CD14-positive monocyte (primary cell): ENCODE results near the gene AMOTL2. TPM values are rescaled to one million over a fixed set of nuclear protein-coding genes. Genes with fewer than 3 reads are reported as not detected.

Experiments
- DNase-seq, 3 donors: peaks; one replicate each; pipeline ENCODE4 v3.0.0-alpha.2; 2011 to 2022
- H2AFZ ChIP-seq: 2 replicates; pipeline ENCODE4 v1.6.0; 2012; ENCODE audit warnings: mild to moderate bottlenecking, low read depth, low read length, inconsistent platforms; ENCODE audit not compliant: insufficient read depth, poor library complexity, severe bottlenecking
- H3K27ac ChIP-seq, 2 donors: 1 replicate in 1 of 2; 2 replicates in 1 of 2; pipeline ENCODE4 v1.5.1; 2012 to 2013; ENCODE audit warnings: low read length in 2 of 2, control low read depth in 1 of 2, inconsistent platforms in 1 of 2, low read depth in 1 of 2, mild to moderate bottlenecking in 1 of 2
- H3K27me3 ChIP-seq, 2 donors: one replicate each; pipeline versions ENCODE4 v1.6.0 to v1.6.1; 2011 to 2013; ENCODE audit warnings: low read length in 2 of 2; ENCODE audit not compliant: control insufficient read depth in 2 of 2, insufficient read depth in 2 of 2
- H3K36me3 ChIP-seq, 2 donors: replicated peaks in 1 of 2; 1 replicate in 1 of 2; 2 replicates in 1 of 2; pipeline versions ENCODE4 v1.5.1 to v1.6.1; 2012 to 2013; ENCODE audit warnings: low read length in 2 of 2, control low read depth in 1 of 2, inconsistent platforms in 1 of 2, mild to moderate bottlenecking in 1 of 2; ENCODE audit not compliant: insufficient read depth in 2 of 2, control insufficient read depth in 1 of 2
- H3K4me1 ChIP-seq, 2 donors: 1 replicate in 1 of 2; 2 replicates in 1 of 2; pipeline versions ENCODE4 v1.5.1 to v1.6.1; 2012 to 2013; ENCODE audit warnings: low read length in 2 of 2, control low read depth in 1 of 2, inconsistent platforms in 1 of 2, mild to moderate bottlenecking in 1 of 2, moderate library complexity in 1 of 2; ENCODE audit not compliant: insufficient read depth in 2 of 2, control insufficient read depth in 1 of 2
- H3K4me2 ChIP-seq: replicated peaks from 2 replicates; pipeline ENCODE3; 2012; ENCODE audit warnings: low read length, moderate library complexity, mild to moderate bottlenecking; ENCODE audit not compliant: poor library complexity, severe bottlenecking; ENCODE audit errors: extremely low read depth
- H3K4me3 ChIP-seq, 3 experiments: fragments of 200-600 bp in 1 of 3; sonication (generic) in 1 of 3; replicated peaks in 1 of 3; 1 replicate in 2 of 3; 2 replicates in 1 of 3; pipeline ENCODE4 v1.5.1; 2011 to 2013; ENCODE audit warnings: low read length in 3 of 3, mild to moderate bottlenecking in 3 of 3, control low read depth in 2 of 3, low read depth in 2 of 3, inconsistent platforms in 1 of 3, moderate library complexity in 1 of 3
- H3K79me2 ChIP-seq: 2 replicates; pipeline ENCODE4 v1.6.0; 2012; ENCODE audit warnings: mild to moderate bottlenecking, control low read depth, inconsistent platforms, low read length, moderate library complexity; ENCODE audit not compliant: insufficient read depth
- H3K9ac ChIP-seq: 2 replicates; pipeline ENCODE4 v1.6.0; 2017; ENCODE audit warnings: low read length, mild to moderate bottlenecking; ENCODE audit not compliant: insufficient read depth, poor library complexity, severe bottlenecking
- H3K9me3 ChIP-seq, 2 donors: replicated peaks in 1 of 2; 1 replicate in 1 of 2; 2 replicates in 1 of 2; pipeline versions ENCODE4 v1.5.1 to v1.6.1; 2012 to 2013; ENCODE audit warnings: low read length in 2 of 2, control low read depth in 1 of 2; ENCODE audit not compliant: control insufficient read depth in 1 of 2, insufficient read depth in 1 of 2
- H4K20me1 ChIP-seq: 2 replicates; pipeline ENCODE4 v1.6.0; 2012; ENCODE audit warnings: mild to moderate bottlenecking, low read length, control low read depth, moderate library complexity; ENCODE audit not compliant: insufficient read depth
- H3K27ac Mint-ChIP-seq, 7 donors: one replicate each; pipeline ENCODE4 v1.8.0; 2020; ENCODE audit warnings: mild to moderate bottlenecking in 7 of 7, mixed read lengths in 7 of 7, moderate library complexity in 6 of 7, inconsistent platforms in 2 of 7
- H3K27me3 Mint-ChIP-seq, 3 donors: one replicate each; pipeline ENCODE4 v1.8.0; 2021 to 2022; ENCODE audit warnings: low read depth in 3 of 3, mild to moderate bottlenecking in 3 of 3, mixed read lengths in 3 of 3, moderate library complexity in 3 of 3, inconsistent platforms in 1 of 3
- H3K36me3 Mint-ChIP-seq, 2 donors: one replicate each; pipeline ENCODE4 v1.8.0; 2020; ENCODE audit warnings: mixed read lengths in 2 of 2, inconsistent platforms in 1 of 2, mild to moderate bottlenecking in 1 of 2
- H3K4me1 Mint-ChIP-seq: one replicate; pipeline ENCODE4 v1.8.0; 2020; ENCODE audit warnings: mild to moderate bottlenecking, mixed read lengths
- H3K4me3 Mint-ChIP-seq, 2 donors: one replicate each; pipeline ENCODE4 v1.8.0; 2020; ENCODE audit warnings: mild to moderate bottlenecking in 2 of 2, mixed read lengths in 2 of 2, moderate library complexity in 1 of 2
- H3K9me3 Mint-ChIP-seq, 7 donors: one replicate each; pipeline ENCODE4 v1.8.0; 2020 to 2022; ENCODE audit warnings: mixed read lengths in 7 of 7, mild to moderate bottlenecking in 6 of 7, moderate library complexity in 6 of 7, inconsistent platforms in 2 of 7
- CTCF ChIP-seq: fragments of 200-600 bp; IDR thresholded peaks from one replicate; pipeline ENCODE4 v1.8.0; 2022; ENCODE audit warnings: antibody characterized with exemption, mild to moderate bottlenecking
- WGBS: methylation state at CpG from one replicate; pipeline ENCODE4 v1.1.5; 2013; ENCODE audit warnings: missing lambda C conversion rate; ENCODE audit not compliant: insufficient coverage; 5-methylcytosine and 5-hydroxymethylcytosine counted together
- intact Hi-C, 2 donors: fragments of 100-400 bp; cut with micrococcal nuclease; formaldehyde crosslinking; loops; one replicate each; pipeline versions ENCODE4 v1.15.0 to v1.15.1; 2023
- polyA plus RNA-seq, 3 donors: library from polyadenylated mRNA; depleted of rRNA in 1 of 3; unstranded in 2 of 3; stranded (reverse) in 1 of 3; fragments of 300-500 nt in 2 of 3; fragments of >200 nt in 1 of 3; fragmentation: Illumina TruSeq in 2 of 3; gene quantifications; 1 replicate in 2 of 3; 2 replicates in 1 of 3; pipeline ENCODE4 v1.2.3, GENCODE V29; 2012 to 2021

AMOTL2 gene
- polyA plus RNA-seq, 3 donors = 0.01 TPM; not detected in 2

- Histone ChIP-seq H3K4me1 (peaks cover 7 to 9% of the 10 kb centered on the region in 2 donors), H3K4me3 (no peak overlapping the region), H3K79me2 (no peaks in the 10 kb centered on the region), H4K20me1 (no peaks in the 10 kb centered on the region), H3K9ac (no peak overlapping the region), H3K9me3 (no peaks in the 10 kb centered on the region), H3K36me3 (no peaks in the 10 kb centered on the region), H3K27me3 (peaks cover 3 to 15% of the 10 kb centered on the region in 2 donors), H3K4me2 (no peak overlapping the region), H3K27ac (no peak overlapping the region), H2AFZ (no peak overlapping the region)
- DNase-seq = no peak
- Mint-ChIP-seq H3K36me3 (no peaks in the 10 kb centered on the region), H3K9me3 (peaks cover 0 to 3% (median 0%) of the 10 kb centered on the region in 7 donors), H3K4me3 (no peak overlapping the region), H3K4me1 (peaks cover 6% of the 10 kb centered on the region), H3K27ac (no peak overlapping the region), H3K27me3 (peaks cover 14 to 24% (median 18%) of the 10 kb centered on the region in 3 donors)
- intact Hi-C loops = no loop called here
- WGBS = 97% methylated on average over 12 of the region's 13 CpGs
- TF ChIP-seq CTCF = no peak
Measured at GRCh38 chr3:134359121-134360010, 14.9 kb downstream of the AMOTL2 start.

GRCh38 chr3:134357914-134358811 lies 16.1 kb downstream of the AMOTL2 start:
- Mint-ChIP-seq H3K4me3 (no peak overlapping the region), H3K9me3 (peaks cover 0 to under 1% (median 0%) of the 10 kb centered on the region in 7 donors), H3K4me1 (no peaks in the 10 kb centered on the region), H3K27me3 (peaks cover 6 to 12% (median 6%) of the 10 kb centered on the region in 3 donors), H3K27ac (no peak overlapping the region), H3K36me3 (no peaks in the 10 kb centered on the region)
- H3K9me3 ChIP-seq = no peaks in the 10 kb centered on the region
- 82% methylated on average over 6 of the region's 10 CpGs for WGBS
- H3K27ac ChIP-seq = no peak overlapping the region
- H3K9ac ChIP-seq = no peak overlapping the region
- H3K4me2 ChIP-seq = no peak overlapping the region
- no peaks in the 10 kb centered on the region for H3K79me2 ChIP-seq
- peaks cover 0 to 4% of the 10 kb centered on the region in 2 donors for H3K27me3 ChIP-seq
- H4K20me1 ChIP-seq = no peaks in the 10 kb centered on the region
- no peaks in the 10 kb centered on the region for H3K4me1 ChIP-seq
- DNase-seq = no peak
- H3K36me3 ChIP-seq = no peaks in the 10 kb centered on the region
- TF ChIP-seq CTCF = no peak
- H2AFZ ChIP-seq = no peak overlapping the region
- intact Hi-C loops = no loop called here
- H3K4me3 ChIP-seq = no peak overlapping the region
